NOMO-1 treated with dmso at 0.1 percent for 144 hours (cell line): Measurements from ENCODE around the gene TAS1R3.

Experiments used
- DNase-seq: peaks from one replicate; lab custom pipeline; 2025; ENCODE audit not compliant: unreplicated experiment; lab: John Stamatoyannopoulos, UW

TAS1R3 gene

DNA sequence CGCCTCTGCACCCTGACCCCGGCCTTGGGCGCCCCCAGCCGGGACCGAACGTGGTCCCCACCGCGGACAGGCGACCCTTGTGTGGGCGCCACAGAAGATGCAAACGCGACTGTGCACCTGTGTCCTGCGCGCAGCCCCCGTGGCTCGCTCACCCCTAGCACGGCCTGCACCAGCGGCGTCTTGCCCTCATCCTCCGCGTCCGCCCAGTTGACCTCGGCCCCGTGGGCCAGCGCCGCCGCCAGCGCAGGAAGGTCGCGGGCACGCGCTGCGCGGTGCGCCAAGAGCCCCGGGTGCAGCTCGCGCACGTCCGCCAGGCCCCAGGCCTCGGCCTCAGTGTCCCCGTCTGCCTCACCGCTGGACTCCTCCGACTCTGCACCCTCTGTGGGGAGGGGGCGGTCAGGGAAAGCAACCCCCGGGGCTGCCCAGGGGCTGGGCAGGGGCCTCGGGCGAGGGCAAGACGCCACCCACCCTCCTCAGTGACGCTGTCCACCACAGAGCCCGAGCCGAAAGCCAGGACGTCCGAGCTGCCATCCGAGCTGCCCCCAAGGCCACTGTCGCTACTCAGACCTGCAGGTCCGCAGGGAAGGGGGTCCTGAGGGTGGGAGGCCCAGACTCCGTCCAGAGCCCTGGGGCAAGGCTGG is 36.7 kb upstream of the TAS1R3 start:
- no peak for DNase-seq

GRCh38 chr1:1295154-1295923 is 35.7 kb upstream of the TAS1R3 start:
- DNase-seq = no peak

DNA sequence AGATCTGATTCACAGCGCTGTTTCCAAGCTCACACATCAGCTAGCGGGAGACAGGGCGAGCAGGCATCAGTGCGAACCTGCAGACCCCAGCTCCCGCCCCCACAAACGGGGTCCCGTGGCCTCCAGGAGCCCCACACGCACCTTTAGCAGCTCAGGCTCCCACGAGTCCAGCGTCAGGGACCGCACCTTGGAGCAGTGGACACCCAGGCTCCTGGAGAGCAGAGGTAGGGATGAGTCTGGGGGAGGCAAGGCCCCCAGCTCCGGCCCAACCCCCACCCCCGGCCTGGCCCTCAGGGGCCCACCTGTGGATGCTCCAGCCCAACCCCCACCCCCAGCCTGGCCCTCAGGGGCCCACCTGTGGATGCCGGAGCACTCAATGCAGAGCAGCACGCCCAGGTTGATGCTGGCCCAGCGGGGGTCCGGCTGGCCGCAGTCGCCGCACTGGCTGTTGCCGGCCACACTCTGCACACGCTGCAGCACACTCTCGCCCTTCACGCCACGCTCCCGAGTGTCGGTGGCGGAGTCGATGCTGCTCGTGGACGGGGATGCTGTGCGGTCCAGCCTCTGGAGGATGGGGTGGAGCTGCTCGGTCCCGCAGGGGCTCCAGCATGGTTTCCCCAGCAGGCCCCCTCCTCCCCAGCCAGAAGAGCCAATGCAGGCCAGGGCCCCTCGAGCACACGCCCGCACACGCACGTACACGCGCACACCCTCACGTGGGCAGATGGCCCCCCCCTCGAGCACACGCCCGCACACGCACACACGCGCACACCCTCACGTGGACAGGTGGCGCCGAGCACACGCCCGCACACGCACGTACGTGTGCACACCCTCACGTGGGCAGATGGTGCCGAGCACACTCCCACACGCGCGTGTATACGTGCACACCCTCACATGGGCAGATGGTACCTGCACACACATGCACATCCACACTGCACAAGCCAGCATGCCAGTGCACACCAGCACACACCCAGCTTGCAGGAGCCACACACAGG is 34.7 kb upstream of the TAS1R3 start:
- no peak for DNase-seq

DNA sequence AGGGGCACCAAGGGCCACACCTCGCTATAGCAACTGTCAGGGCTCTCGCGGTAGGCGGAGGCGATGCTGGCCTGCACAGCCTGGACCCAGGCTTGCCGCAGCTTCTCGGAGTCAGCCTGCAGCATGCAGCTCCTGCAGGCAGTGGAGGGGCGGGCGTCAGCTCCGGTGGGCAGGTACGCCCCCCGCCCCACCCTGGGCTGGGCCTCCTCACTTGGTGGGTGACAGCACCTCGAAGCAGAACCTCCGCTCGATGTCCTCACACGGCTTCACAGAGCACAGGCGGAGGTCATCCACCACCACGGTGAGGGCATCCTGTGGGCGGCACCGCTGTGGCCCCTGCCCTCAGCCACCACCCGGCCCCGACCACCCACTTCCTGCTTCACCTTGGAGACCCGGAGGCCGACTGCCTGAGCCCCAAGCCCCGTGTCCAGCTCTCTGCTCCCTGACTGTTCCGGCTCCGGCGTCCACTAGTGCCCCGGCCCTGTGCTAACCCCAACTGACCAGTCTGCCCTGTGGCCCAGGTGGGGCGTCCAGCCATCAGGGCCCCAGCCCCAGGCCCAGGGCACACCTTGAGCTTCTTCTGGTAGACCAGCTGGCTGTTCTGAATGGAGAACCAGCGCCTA is 33.2 kb upstream of the TAS1R3 start:
- no peak for DNase-seq

DNA sequence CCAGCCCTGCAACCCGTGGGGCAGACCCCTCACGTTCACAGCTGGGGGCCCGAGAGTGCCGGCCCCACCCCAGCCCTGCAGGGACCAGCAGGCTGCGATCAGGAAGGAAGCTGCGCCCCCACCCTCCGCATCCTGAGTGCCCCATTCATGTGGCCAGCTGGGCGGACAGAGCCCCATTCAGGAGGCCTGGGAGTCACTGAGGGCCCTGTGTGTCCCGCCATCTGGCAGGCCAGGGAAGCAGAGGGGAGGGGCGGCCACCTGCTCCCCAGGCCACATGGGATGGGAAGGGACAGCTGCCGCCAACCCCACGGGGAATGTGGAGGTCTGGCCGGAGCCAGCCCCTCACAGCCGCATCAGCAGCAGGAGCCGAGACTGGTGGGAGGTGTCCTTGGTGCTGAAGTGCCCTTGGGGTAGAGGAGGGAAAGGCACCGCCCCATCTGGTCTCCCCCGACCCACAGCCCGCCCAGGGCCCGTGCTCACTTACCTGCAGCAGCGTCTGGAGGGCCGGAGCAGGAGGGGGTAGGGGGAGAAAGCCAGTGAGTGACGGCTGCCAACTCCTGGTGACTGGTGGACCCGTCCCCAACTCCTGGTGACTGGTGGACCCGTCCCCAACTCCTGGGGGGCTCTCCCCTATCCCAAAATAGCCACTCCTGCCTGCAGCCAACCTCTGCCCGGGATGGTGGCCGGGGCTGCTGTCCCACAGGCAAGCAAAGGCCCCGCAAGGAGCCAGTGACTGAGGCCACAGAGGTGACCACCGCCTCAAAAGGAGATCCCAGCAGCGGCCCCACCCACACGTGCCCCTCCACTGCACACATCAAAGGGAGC is 32.0 kb upstream of the TAS1R3 start:
- DNase-seq = no peak

- no peak for DNase-seq
Observed at GRCh38 chr1:1299686-1300351, 31.3 kb upstream of the TAS1R3 start.

- no peak for DNase-seq
Observed at GRCh38 chr1:1300352-1300739, 30.7 kb upstream of the TAS1R3 start.

DNA sequence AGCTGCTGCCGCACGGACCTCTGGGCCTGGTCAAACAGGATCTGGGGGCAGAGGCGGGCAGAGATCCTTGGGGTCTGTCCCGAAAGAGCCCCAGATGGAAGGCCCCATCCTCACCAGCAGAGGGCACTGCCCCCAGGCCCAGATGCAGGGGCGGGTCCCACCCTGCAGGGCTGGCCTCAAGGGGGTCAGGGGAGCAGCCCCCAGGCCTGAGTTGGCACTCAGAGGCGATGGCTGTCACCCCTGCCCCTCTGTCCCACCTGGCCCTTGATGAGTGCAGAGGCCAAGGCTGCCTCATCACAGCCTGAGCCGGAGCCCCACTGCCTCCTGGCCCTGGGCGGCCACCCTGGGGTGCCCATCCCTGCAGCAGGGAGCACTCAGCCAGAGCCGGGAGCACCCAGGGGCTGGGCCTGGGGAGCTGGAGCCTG is 29.1 kb upstream of the TAS1R3 start:
- no peak for DNase-seq

DNA sequence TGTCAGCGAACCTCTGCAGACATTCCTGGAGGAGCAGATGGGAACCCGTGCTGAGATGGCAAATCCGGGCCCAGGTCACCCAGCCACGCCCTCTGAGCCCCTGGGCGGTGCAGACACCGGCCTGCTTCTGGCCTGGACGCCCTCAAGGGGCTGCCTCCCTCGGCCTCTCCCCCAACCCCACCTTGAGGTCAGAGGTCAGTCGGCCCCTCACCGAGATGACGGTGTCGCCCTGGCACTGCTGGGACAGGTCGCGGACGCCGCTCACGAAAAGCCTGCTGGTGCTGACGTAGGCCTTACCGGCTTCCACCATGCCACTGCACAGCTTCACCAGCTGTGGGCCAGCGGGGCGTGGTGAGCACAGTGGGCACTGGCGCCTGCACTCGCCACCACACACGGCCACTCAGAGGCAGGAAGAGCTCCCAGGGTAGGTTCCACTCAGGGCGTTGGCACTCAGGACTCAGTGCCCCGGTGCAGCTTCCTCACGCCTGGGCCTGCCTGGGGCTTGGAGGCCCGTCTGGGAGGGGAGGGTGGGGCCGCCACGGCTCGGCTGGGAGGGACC is 28.1 kb upstream of the TAS1R3 start:
- no peak for DNase-seq

DNA sequence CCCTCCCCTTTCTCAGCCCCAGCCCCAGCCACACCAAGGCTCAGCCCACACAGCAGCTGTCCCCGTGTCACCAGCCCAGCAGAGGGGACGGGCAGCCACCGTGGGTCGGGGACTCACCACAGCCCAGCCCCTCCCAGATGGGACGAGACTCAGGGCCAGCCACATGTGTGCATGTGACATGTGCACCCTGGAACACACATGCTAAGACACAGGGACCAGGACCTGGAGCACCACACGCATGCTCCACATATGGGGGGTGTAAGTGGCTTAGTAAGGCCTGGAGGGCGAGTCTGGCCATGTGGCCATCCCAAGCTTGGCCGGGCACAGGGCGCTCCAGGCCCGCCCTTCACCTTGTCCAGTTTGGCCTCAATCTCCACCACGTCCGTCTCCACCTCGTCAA is 27.3 kb upstream of the TAS1R3 start:
- no peak for DNase-seq

GRCh38 chr1:1304331-1305299 is 26.5 kb upstream of the TAS1R3 start:
- no peak for DNase-seq

DNA sequence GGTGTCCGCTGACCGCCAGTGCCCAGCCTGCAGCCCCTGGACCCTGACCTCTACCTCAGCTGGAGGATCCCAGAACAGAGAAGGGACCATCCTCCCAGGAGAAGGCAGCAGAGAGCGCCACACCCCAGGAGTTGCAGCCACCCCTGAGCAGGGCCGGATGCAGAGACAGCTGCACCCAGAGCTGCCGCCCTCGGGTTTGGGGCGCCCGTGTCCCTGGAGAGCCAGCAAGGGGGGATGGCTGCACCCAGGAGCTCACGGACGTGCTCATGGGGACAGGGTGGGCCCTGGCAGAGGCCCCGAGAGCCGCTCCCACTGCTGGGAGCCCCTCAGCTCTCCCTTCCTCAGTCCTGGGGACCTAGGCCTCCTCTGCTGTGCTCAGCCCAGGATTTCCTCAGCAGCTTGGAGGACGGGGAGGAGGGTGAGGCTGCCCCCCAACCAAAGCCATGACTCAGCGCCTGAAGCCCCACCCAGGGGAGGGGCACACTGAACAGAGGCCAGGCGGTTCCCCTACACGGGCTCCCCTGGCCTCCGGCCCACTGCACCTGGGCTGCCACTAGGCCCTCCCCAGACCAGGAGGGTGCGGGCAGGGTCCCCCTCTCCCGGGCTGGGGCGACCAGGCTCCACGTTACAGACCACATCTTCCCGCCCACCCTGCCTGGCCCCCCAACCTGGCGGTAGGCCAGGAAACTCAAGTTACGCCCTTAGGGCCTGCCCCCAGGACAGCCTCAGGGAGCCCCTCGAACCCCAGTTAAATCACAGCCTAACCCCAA is 25.6 kb upstream of the TAS1R3 start:
- DNase-seq = peak; percentile 70

DNA sequence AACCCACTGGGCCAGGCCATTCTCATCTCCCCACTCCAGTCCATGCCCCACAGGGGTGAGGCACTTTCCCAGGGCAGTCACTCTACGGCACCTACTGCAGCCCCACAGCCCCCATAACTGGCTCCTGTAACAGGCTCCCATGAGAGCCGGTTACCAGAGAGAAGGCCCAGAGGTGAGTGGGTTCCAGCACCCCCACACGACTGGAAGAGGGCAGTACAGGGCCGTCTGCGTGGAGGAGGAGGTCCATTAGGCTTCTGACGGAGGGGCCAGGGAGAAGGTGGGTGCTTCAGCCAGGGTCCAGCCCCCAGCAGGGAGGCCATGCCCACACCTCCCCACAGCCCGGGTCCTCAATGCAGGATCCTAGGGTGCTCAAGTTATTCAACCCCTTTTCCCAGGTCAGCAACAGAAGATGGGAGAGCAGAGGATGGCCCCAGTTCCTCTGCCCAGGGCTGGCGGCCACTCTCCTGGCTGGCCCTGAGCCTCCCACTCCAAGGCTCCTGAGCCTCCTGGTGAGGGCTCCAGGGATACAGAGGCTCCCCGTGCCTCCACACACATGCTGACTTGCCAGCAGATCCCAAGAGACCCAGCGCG is 24.9 kb upstream of the TAS1R3 start:
- DNase-seq = no peak

- no peak for DNase-seq
Observed at GRCh38 chr1:1306661-1307260, 24.3 kb upstream of the TAS1R3 start.

GRCh38 chr1:1307261-1307922 is 23.7 kb upstream of the TAS1R3 start:
- no peak for DNase-seq
